Activated CD4-positive, alpha-beta T cell treated with anti-CD3 and anti-CD28 coated beads, Interleukin-2, amount 10 ng/mL, durations not matched to agents 7 days and 5 days (primary cell): ENCODE data around the gene PDE6B. TPM values are rescaled to one million over a fixed set of nuclear protein-coding genes. Genes with fewer than 3 reads are reported as not detected.

ENCODE experiments used
- CTCF ChIA-PET: fragments of 350-600 bp; sonication (Branson Sonifier 250); formaldehyde crosslinking; loops from one replicate; lab custom pipeline; 2021; ENCODE audit warnings: antibody characterized with exemption; lab: Charles Lee
- POLR2A ChIA-PET: fragments of 350-600 bp; sonication (Branson Sonifier 250); formaldehyde crosslinking; loops from one replicate; lab custom pipeline; 2021; ENCODE audit warnings: antibody characterized with exemption; lab: Charles Lee
- DNase-seq: peaks from one replicate; pipeline ENCODE4 v3.0.0-alpha.2; 2020
- H3K27ac Mint-ChIP-seq: one replicate; pipeline ENCODE4 v1.8.0; 2021; ENCODE audit warnings: mild to moderate bottlenecking, moderate library complexity, mixed read lengths
- H3K27me3 Mint-ChIP-seq: one replicate; pipeline ENCODE4 v1.8.0; 2021; ENCODE audit warnings: mixed read lengths
- H3K36me3 Mint-ChIP-seq: one replicate; pipeline ENCODE4 v1.8.0; 2021; ENCODE audit warnings: low read depth, mixed read lengths
- H3K4me1 Mint-ChIP-seq: one replicate; pipeline ENCODE4 v1.8.0; 2021; ENCODE audit warnings: mixed read lengths
- H3K4me3 Mint-ChIP-seq: one replicate; pipeline ENCODE4 v1.8.0; 2021; ENCODE audit warnings: mild to moderate bottlenecking, moderate library complexity, mixed read lengths
- H3K9me3 Mint-ChIP-seq: one replicate; pipeline ENCODE4 v1.8.0; 2021; ENCODE audit warnings: mixed read lengths
- total RNA-seq, 2 experiments: library from RNA; stranded (reverse); gene quantifications; one replicate each; pipeline ENCODE4 v1.2.3, GENCODE V29; 2021

The PDE6B gene
- total RNA-seq, 2 experiments from 2014 or later: 15.9 to 18.7 TPM

GRCh38 chr4:680928-681645, 55.7 kb downstream of the PDE6B start:
- DNase-seq: peak; percentile 46
- Mint-ChIP-seq H3K4me1 (peaks cover 10% of the 10 kb centered on the region), H3K27ac (peak overlapping the region; percentile 69), H3K27me3 (no peaks in the 10 kb centered on the region), H3K36me3 (no peaks in the 10 kb centered on the region), H3K9me3 (no peaks in the 10 kb centered on the region), H3K4me3 (peak overlapping the region; percentile 32)
- ChIA-PET CTCF (interaction anchor here (1.1 kb wide), 1 partner anchor 18 kb away, joined by 3 read pairs; no protein-coding TSS in a partner anchor), POLR2A (no interaction called here)

GRCh38 chr4:681736-682451, 56.5 kb downstream of the PDE6B start:
- H3K36me3 Mint-ChIP-seq: no peaks in the 10 kb centered on the region
- H3K27me3 Mint-ChIP-seq: no peaks in the 10 kb centered on the region
- POLR2A ChIA-PET: no interaction called here
- H3K9me3 Mint-ChIP-seq: no peaks in the 10 kb centered on the region
- CTCF ChIA-PET: no interaction called here
- DNase-seq: no peak
- no peak overlapping the region for H3K27ac Mint-ChIP-seq
- H3K4me1 Mint-ChIP-seq: peaks cover 10% of the 10 kb centered on the region
- no peak overlapping the region for H3K4me3 Mint-ChIP-seq

DNA sequence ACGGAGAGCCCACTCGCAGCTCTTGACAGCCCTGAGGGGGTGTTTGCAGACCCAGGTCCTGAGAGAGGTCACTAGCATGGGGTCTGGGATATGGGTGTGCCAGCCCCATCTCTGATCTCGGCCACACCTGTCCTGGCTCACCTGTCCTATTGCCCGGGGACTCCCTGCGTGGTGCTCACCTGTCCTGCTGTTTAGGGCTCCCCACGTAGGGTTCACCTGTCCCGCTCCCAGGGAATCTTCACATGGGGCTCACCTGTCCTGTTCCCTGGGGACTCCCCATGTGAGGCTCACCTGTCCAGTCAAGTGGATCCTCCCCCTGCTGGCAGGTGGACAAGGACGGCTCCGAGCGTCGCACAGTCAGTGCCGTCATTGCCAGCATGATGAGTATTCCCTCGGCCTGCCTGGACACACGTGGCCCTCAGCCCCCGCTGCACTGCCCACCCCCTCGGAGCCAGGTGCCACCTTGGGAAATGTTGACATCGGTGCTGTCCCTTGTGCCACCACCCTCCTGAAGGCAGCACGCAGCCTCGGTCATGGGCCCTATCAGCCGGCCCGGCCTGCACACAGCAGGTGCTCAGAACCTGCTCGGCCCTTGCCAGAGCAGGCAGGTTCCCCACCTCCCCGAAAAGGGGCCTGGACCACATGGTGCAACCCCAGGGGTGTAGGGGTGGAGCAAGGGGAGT, 57.3 kb downstream of the PDE6B start:
- no peak overlapping the region for H3K4me3 Mint-ChIP-seq
- POLR2A ChIA-PET: no interaction called here
- no peaks in the 10 kb centered on the region for H3K36me3 Mint-ChIP-seq
- peaks cover 10% of the 10 kb centered on the region for H3K4me1 Mint-ChIP-seq
- peaks cover 1% of the 10 kb centered on the region for H3K27me3 Mint-ChIP-seq
- no peak overlapping the region for H3K27ac Mint-ChIP-seq
- no peaks in the 10 kb centered on the region for H3K9me3 Mint-ChIP-seq
- DNase-seq: no peak
- CTCF ChIA-PET: no interaction called here

GRCh38 chr4:683247-683897, 58.0 kb downstream of the PDE6B start:
- H3K9me3 Mint-ChIP-seq: no peaks in the 10 kb centered on the region
- POLR2A ChIA-PET: no interaction called here
- H3K4me1 Mint-ChIP-seq: peaks cover 10% of the 10 kb centered on the region
- peaks cover 5% of the 10 kb centered on the region for H3K27me3 Mint-ChIP-seq
- no peak overlapping the region for H3K4me3 Mint-ChIP-seq
- no peak overlapping the region for H3K27ac Mint-ChIP-seq
- DNase-seq: no peak
- CTCF ChIA-PET: interaction anchor here (0.7 to 2.2 kb wide), 5 partner anchors 10 to 19 kb away, joined by 3 to 13 read pairs (median 4); partner anchors contain the start of genes ATP5ME and MYL5
- H3K36me3 Mint-ChIP-seq: no peaks in the 10 kb centered on the region

DNA sequence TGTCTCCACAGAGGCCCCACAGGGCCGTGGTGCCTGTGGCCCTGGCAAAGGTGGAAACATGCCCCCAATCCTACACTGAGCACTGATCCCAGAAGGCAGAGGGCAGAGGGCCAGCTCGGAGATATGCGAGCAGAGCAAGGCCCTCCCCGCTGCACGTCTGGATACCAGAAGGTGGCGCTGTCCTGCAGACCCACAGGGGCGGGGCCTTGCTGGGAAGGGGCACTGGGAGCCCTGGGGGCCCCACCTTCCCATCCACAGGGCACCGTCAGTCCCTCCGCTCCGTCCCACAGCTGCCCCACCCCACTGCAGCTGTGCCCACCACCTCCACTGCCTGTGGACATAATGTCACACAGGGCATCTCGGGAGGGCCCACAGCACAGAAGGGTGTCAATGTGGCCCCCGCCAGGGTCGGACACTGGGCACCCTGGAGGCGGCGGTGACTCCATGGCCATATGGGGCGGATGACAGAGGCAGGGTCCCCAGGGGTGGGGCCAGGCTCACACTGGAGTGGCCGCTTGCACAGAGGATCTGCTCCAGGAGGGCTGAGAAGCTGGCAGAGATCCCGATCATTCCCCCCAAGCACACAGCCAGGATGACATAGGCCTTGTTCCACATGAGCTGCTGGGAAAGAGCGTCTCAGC, 58.7 kb downstream of the PDE6B start:
- POLR2A ChIA-PET: no interaction called here
- H3K27ac Mint-ChIP-seq: no peak overlapping the region

DNA sequence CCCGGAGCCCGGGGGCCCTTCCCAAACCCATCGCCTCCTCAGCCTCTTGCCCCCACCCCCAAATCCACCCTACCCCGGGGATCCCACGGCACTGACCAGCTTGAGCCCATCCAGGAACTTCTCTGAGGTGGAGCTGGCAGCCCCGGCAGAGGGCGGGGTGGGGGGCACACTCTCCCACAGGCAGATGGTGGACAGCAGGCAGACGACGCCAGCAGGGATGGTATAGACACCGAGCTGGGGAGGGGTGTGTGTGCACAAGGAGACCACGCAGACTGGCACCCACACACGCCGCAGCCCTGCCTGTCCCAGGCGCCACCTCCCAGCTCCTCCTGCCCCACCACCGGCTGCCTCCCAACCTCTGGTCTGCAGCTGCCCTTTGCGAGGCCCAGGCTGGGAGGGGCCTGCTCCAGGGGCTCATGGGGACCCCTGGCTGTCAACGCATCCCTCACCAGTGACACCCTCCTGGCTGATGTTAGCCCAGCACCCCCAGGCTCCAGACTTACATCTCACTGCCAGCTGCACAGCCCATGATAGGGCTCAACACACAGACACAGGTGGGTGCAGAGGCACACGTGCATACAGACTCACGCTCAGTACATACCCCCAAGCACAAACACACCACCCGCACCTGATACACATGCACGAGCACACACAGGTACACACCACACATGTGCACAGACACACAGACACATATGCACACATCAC, 59.4 kb downstream of the PDE6B start:
- ChIA-PET POLR2A (no interaction called here), CTCF (interaction anchor here (0.6 to 2.2 kb wide), 5 partner anchors 11 to 19 kb away, joined by 4 to 13 read pairs (median 7); partner anchors contain the start of genes ATP5ME and MYL5)
- DNase-seq: no peak
- Mint-ChIP-seq H3K9me3 (no peaks in the 10 kb centered on the region), H3K27me3 (peaks cover 5% of the 10 kb centered on the region), H3K36me3 (no peaks in the 10 kb centered on the region), H3K4me1 (peaks cover 9% of the 10 kb centered on the region), H3K4me3 (no peak overlapping the region), H3K27ac (no peak overlapping the region)

More for the DNA sequence above, 58.7 kb downstream of the PDE6B start:
- H3K9me3 Mint-ChIP-seq: no peaks in the 10 kb centered on the region
- H3K36me3 Mint-ChIP-seq: no peaks in the 10 kb centered on the region
- H3K27me3 Mint-ChIP-seq: peaks cover 5% of the 10 kb centered on the region
- no peak overlapping the region for H3K4me3 Mint-ChIP-seq
- DNase-seq: peak; percentile 39
- CTCF ChIA-PET: interaction anchor here (0.6 to 2.2 kb wide), 6 partner anchors 10 to 20 kb away, joined by 3 to 13 read pairs (median 4); partner anchors contain the start of genes ATP5ME and MYL5
- peaks cover 10% of the 10 kb centered on the region for H3K4me1 Mint-ChIP-seq

DNA sequence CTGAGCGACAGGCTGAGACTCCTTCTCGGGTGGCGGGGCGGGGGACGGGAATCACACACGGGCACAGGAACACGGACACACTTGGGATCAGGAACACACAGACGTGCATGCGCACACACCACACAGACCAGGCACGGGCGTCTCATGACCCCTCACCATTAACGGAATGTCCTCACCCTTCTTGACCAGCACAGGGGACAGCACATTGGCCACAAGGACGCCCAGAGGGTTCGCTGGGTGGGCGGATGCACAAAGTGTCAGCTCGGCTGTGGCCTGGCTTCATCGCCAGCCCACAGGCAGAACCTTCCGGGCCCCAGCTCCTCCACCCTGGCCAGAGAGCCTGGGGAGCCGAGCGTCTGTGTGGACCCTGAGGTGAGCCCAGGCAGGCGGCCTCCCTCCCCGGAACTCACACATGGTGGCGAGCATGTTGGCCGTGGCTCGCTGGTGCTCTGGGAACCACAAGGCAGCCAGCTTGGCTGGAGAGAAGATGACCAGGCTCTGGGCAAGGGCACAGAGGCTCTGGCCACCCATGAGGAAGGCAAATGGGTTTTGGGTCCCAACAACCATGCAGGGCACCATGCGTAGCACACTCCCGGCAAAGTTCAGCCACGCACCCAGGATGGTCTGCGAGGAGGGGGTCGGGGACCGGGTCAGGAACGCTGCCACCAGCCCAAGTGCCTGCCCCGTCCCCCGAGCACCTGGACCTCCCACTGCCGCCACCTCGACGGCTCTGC, 60.5 kb downstream of the PDE6B start:
- H3K36me3 Mint-ChIP-seq: no peaks in the 10 kb centered on the region
- DNase-seq: no peak
- peaks cover 2% of the 10 kb centered on the region for H3K4me1 Mint-ChIP-seq
- CTCF ChIA-PET: interaction anchor here (0.6 to 2.2 kb wide), 3 partner anchors 13 to 35 kb away, joined by 4 to 8 read pairs (median 5); no protein-coding TSS in a partner anchor
- peaks cover 12% of the 10 kb centered on the region for H3K27me3 Mint-ChIP-seq
- no peak overlapping the region for H3K27ac Mint-ChIP-seq
- POLR2A ChIA-PET: no interaction called here
- no peak overlapping the region for H3K4me3 Mint-ChIP-seq
- H3K9me3 Mint-ChIP-seq: no peaks in the 10 kb centered on the region

- H3K27me3 Mint-ChIP-seq: peaks cover 12% of the 10 kb centered on the region
- peaks cover 1% of the 10 kb centered on the region for H3K4me1 Mint-ChIP-seq
- no peaks in the 10 kb centered on the region for H3K36me3 Mint-ChIP-seq
- ChIA-PET POLR2A (no interaction called here), CTCF (interaction anchor here (1.3 to 2.2 kb wide), 2 partner anchors 13 to 15 kb away, joined by 4 to 8 read pairs; no protein-coding TSS in a partner anchor)
- DNase-seq: no peak
- H3K27ac Mint-ChIP-seq: no peak overlapping the region
- H3K4me3 Mint-ChIP-seq: no peak overlapping the region
- H3K9me3 Mint-ChIP-seq: no peaks in the 10 kb centered on the region
Observed at GRCh38 chr4:686413-687040, 61.2 kb downstream of the PDE6B start.

- no peak for DNase-seq
- ChIA-PET POLR2A (no interaction called here), CTCF (interaction anchor here (1.3 to 2.2 kb wide), 2 partner anchors 12 to 16 kb away, joined by 4 to 8 read pairs; no protein-coding TSS in a partner anchor)
- Mint-ChIP-seq H3K9me3 (no peaks in the 10 kb centered on the region), H3K27ac (no peak overlapping the region), H3K36me3 (no peaks in the 10 kb centered on the region), H3K27me3 (peaks cover 12% of the 10 kb centered on the region), H3K4me1 (peaks cover 1% of the 10 kb centered on the region), H3K4me3 (no peak overlapping the region)
Observed at GRCh38 chr4:687048-687970, 61.9 kb downstream of the PDE6B start.
